Measurements from ENCODE around the gene SPTBN1. TPM values are rescaled to one million over a fixed set of nuclear protein-coding genes. Genes with fewer than 3 reads are reported as not detected.
"Not testable (repeated sequence)": the region's sequence is repeated elsewhere in the genome, so short reads cannot be mapped to it uniquely, and the experiment has no call there.

SPTBN1 gene
- total and polyA plus RNA-seq, 8 donors: 28.7 to 475 (median 193) TPM

DNA sequence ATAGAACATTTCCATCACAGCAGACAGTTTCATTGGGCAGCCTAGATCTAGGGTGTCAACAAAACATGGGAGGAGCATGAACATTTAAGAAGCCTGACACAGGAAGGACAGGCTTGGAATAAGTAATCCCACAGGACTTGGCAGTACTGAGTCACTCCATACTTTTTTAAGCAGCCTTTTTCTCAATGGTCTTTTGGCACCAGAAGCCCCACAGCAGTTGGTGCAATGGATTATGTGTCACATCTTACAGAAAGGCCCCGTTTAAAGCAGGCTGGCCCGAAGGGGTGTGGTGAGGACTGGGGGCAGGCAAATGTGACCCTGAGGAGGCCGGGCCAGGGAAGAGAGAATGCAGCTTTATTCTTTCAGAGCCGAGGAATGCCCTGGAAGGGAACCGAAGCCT is 26.6 kb downstream of the SPTBN1 start:
- peaks cover 28 to 68% (median 48%) of the 10 kb centered on the region in 4 donors for H3K4me1 ChIP-seq
- WGBS, 5 donors: 12 to 32% (median 18%) methylated on average over 5 of the region's 5 CpGs
- no peaks in the 10 kb centered on the region for H3K36me3 ChIP-seq
- H3K27me3 ChIP-seq: no peaks in the 10 kb centered on the region
- H3K27ac ChIP-seq: peak overlapping the region in 4 of 5 donors; percentile 21 to 68 (median 60)
- peak in 1 of 2 donors; percentile 56 for DNase-seq
- H3K9me3 ChIP-seq: no peaks in the 10 kb centered on the region
- no peak overlapping the region for H3K4me3 ChIP-seq
- TF ChIP-seq POLR2A (IDR thresholded peaks at IDR 0.05): no peak
- TF ChIP-seq POLR2AphosphoS5 (IDR thresholded peaks at IDR 0.05): peak in 1 of 3 donors; percentile 56
- TF ChIP-seq, protein P1, sequence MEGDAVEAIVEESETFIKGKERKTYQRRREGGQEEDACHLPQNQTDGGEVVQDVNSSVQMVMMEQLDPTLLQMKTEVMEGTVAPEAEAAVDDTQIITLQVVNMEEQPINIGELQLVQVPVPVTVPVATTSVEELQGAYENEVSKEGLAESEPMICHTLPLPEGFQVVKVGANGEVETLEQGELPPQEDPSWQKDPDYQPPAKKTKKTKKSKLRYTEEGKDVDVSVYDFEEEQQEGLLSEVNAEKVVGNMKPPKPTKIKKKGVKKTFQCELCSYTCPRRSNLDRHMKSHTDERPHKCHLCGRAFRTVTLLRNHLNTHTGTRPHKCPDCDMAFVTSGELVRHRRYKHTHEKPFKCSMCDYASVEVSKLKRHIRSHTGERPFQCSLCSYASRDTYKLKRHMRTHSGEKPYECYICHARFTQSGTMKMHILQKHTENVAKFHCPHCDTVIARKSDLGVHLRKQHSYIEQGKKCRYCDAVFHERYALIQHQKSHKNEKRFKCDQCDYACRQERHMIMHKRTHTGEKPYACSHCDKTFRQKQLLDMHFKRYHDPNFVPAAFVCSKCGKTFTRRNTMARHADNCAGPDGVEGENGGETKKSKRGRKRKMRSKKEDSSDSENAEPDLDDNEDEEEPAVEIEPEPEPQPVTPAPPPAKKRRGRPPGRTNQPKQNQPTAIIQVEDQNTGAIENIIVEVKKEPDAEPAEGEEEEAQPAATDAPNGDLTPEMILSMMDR (IDR thresholded peaks at IDR 0.05): no peak
- TF ChIP-seq EP300 (IDR thresholded peaks at IDR 0.05): no peak
- intact Hi-C loops (cut with DNase I; ENCODE audit: low total_unique reads): no loop called here

- Histone ChIP-seq H3K9me3 (no peaks in the 10 kb centered on the region), H3K27ac (peak overlapping the region in 4 of 5 donors; percentile 21 to 68 (median 60))
- WGBS, 5 donors: 35 to 68% (median 55%) methylated on average over 5 of the region's 5 CpGs
Measured at GRCh38 chr2:54483426-54483825, 27.3 kb downstream of the SPTBN1 start.

GRCh38 chr2:54485756-54486155 is 29.6 kb downstream of the SPTBN1 start:
- H3K27me3 ChIP-seq; DNase-seq; H3K9me3 ChIP-seq; H3K27ac ChIP-seq; H3K36me3 ChIP-seq; intact Hi-C loops (cut with DNase I; ENCODE audit: low total_unique reads); H3K4me3 ChIP-seq: not testable (repeated sequence)
- WGBS, 5 donors: 95 to 100% (median 97%) methylated on average over 1 to 32 of the region's 35 CpGs
- peaks cover 26 to 55% (median 41%) of the 10 kb centered on the region in 4 donors for H3K4me1 ChIP-seq

More at GRCh38 chr2:54483426-54483825, 27.3 kb downstream of the SPTBN1 start:
- peaks cover 26 to 64% (median 45%) of the 10 kb centered on the region in 4 donors for H3K4me1 ChIP-seq
- H3K4me3 ChIP-seq: no peak overlapping the region
- no peaks in the 10 kb centered on the region for H3K27me3 ChIP-seq
- DNase-seq: no peak
- no peak for TF ChIP-seq POLR2A (IDR thresholded peaks at IDR 0.05)
- TF ChIP-seq, protein P1 (IDR thresholded peaks at IDR 0.05): no peak
- no peak for TF ChIP-seq EP300 (IDR thresholded peaks at IDR 0.05)
- no peak for TF ChIP-seq POLR2AphosphoS5 (IDR thresholded peaks at IDR 0.05)
- intact Hi-C loops (cut with DNase I; ENCODE audit: low total_unique reads): no loop called here
- no peaks in the 10 kb centered on the region for H3K36me3 ChIP-seq

GRCh38 chr2:54486766-54487165 is 30.6 kb downstream of the SPTBN1 start:
- TF ChIP-seq EP300 (IDR thresholded peaks at IDR 0.05): no peak
- TF ChIP-seq, protein P1 (IDR thresholded peaks at IDR 0.05): no peak
- 69 to 89% (median 84%) methylated on average over 4 of the region's 4 CpGs for WGBS, 5 donors
- Histone ChIP-seq H3K9me3 (no peaks in the 10 kb centered on the region), H3K4me1 (peaks cover 26 to 53% (median 40%) of the 10 kb centered on the region in 4 donors), H3K36me3 (no peaks in the 10 kb centered on the region), H3K27me3 (no peaks in the 10 kb centered on the region), H3K27ac (no peak overlapping the region), H3K4me3 (no peak overlapping the region)
- no peak for DNase-seq
- intact Hi-C loops (cut with DNase I; ENCODE audit: low total_unique reads): no loop called here

DNA sequence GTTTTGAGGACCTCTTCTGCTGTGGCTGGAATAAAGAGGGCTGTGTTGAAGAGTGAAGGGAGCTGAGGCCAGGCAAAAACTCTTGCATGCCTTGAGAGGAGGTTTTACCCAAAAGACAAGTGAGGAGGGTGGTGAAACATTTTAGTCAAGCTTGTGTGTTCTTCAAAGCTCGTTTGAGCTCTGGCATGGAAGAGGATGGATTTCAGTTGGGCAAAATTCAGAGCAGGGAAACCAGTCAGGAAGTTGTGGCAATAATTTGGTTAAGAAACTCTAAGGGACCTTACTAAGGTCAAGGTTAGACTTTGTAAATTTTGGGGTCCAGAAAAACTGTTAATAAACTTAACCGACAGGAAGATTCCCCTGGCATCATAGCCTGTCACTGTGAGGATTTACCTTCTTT is 34.7 kb downstream of the SPTBN1 start:
- Histone ChIP-seq H3K4me3 (no peak overlapping the region), H3K27me3 (no peaks in the 10 kb centered on the region), H3K27ac (no peak overlapping the region), H3K36me3 (no peaks in the 10 kb centered on the region), H3K9me3 (no peaks in the 10 kb centered on the region), H3K4me1 (peaks cover 0 to 34% (median 18%) of the 10 kb centered on the region in 4 donors)
- intact Hi-C loops (cut with DNase I; ENCODE audit: low total_unique reads): no loop called here
- TF ChIP-seq, protein P1 (IDR thresholded peaks at IDR 0.05): no peak
- TF ChIP-seq POLR2A (IDR thresholded peaks at IDR 0.05) (no peak), POLR2AphosphoS5 (IDR thresholded peaks at IDR 0.05) (no peak), EP300 (IDR thresholded peaks at IDR 0.05) (no peak)
- DNase-seq: no peak
- 61 to 75% (median 66%) methylated on average over 2 of the region's 2 CpGs for WGBS, 5 donors

Measured in stomach (tissue), 9 donors.